Stimulated activated CD8-positive, alpha-beta memory T cell treated with anti-CD3 and anti-CD28 coated beads, Interleukin-4, amount 100 ng/mL, for 24 hours (primary cell): ENCODE measurements around the gene FCSK.
"Not testable (repeated sequence)": the region's sequence is repeated elsewhere in the genome, so short reads cannot be mapped to it uniquely, and the experiment has no call there.

ENCODE experiments used
- DNase-seq: peaks from one replicate; pipeline ENCODE4 v3.0.0-alpha.2; 2020; ENCODE audit warnings: low read depth

Gene FCSK

GRCh38 chr16:70432356-70432722, 22.1 kb upstream of the FCSK start:
- DNase-seq = no peak

- DNase-seq = no peak
Observed at GRCh38 chr16:70432723-70433457, 21.5 kb upstream of the FCSK start.

- DNase-seq = no peak
Observed at GRCh38 chr16:70433458-70434103, 20.8 kb upstream of the FCSK start.

- DNase-seq = no peak
Observed at GRCh38 chr16:70434484-70435260, 19.7 kb upstream of the FCSK start.

GRCh38 chr16:70437017-70437581, 17.3 kb upstream of the FCSK start:
- no peak for DNase-seq

GRCh38 chr16:70437582-70438557, 16.5 kb upstream of the FCSK start:
- DNase-seq = no peak

GRCh38 chr16:70438585-70438968, 15.8 kb upstream of the FCSK start:
- no peak for DNase-seq

GRCh38 chr16:70438969-70439862, 15.2 kb upstream of the FCSK start, which contains the start of gene ST3GAL2:
Gene ST3GAL2, minus strand, starts transcription at chr16:70439100. Its CDS starts 40,570 bp downstream, at chr16:70398530.
- DNase-seq = peak; percentile 93

- DNase-seq = no peak
Observed at GRCh38 chr16:70440009-70440692, 14.2 kb upstream of the FCSK start.

GRCh38 chr16:70441406-70441990, 12.9 kb upstream of the FCSK start:
- DNase-seq = no peak

- no peak for DNase-seq
Observed at GRCh38 chr16:70442344-70442743, 12.1 kb upstream of the FCSK start.

GRCh38 chr16:70444249-70445063, 9.9 kb upstream of the FCSK start:
- DNase-seq = no peak

GRCh38 chr16:70448075-70448474, 6.3 kb upstream of the FCSK start:
- DNase-seq = no peak

GRCh38 chr16:70450142-70451003, 4.0 kb upstream of the FCSK start:
- not testable (repeated sequence) for DNase-seq

- not testable (repeated sequence) for DNase-seq
Observed at GRCh38 chr16:70451004-70451340, 3.4 kb upstream of the FCSK start.

- DNase-seq = no peak
Observed at GRCh38 chr16:70453117-70453891, 1.1 kb upstream of the FCSK start.

GRCh38 chr16:70453892-70454221, 538 bp upstream of the FCSK start:
- DNase-seq = no peak
